ENCODE results near the gene MEIS2. TPM values are rescaled to one million over a fixed set of nuclear protein-coding genes. Genes with fewer than 3 reads are reported as not detected.
A peak's percentile ranks its signal among the peaks of the same experiment; 100 is the strongest.

MEIS2 gene
- total RNA-seq, 1 donor from 2014 or later, result 20.7 TPM

GRCh38 chr15:37097144-37097919 is 3.0 kb downstream of the MEIS2 start:
- peaks cover 12% of the 10 kb centered on the region for H3K27me3 ChIP-seq (ENCODE audit: low read depth)
- no peak for DNase-seq
- intact Hi-C loops (cut with DNase I), result loop anchor here (5.0 kb wide), 1 partner anchor 50 kb away; no protein-coding TSS in a partner anchor

GRCh38 chr15:37096558-37097143 is 3.7 kb downstream of the MEIS2 start:
- Histone ChIP-seq H3K36me3 (no peaks in the 10 kb centered on the region), H3K4me1 (no peaks in the 10 kb centered on the region), H3K27me3 (ENCODE audit: low read depth) (peaks cover 6% of the 10 kb centered on the region), H3K4me3 (peak overlapping the region; percentile 56), H3K9me3 (no peaks in the 10 kb centered on the region), H3K27ac (peak overlapping the region; percentile 74)
- ATAC-seq, result no peak
- DNase-seq, result no peak
- TF ChIP-seq CTCF (IDR thresholded peaks at IDR 0.05), result no peak
- intact Hi-C loops (cut with DNase I), result loop anchor here (5.0 kb wide), 1 partner anchor 49 kb away; no protein-coding TSS in a partner anchor

More at GRCh38 chr15:37097144-37097919, 3.0 kb downstream of the MEIS2 start:
- Histone ChIP-seq H3K27ac (peak overlapping the region; percentile 74), H3K4me3 (peak overlapping the region; percentile 56), H3K9me3 (no peaks in the 10 kb centered on the region), H3K4me1 (peaks cover 1% of the 10 kb centered on the region), H3K36me3 (no peaks in the 10 kb centered on the region)
- ATAC-seq, result no peak
- no peak for TF ChIP-seq CTCF (IDR thresholded peaks at IDR 0.05)

- intact Hi-C loops (cut with DNase I), result loop anchor here (5.0 kb wide), 1 partner anchor 49 kb away; no protein-coding TSS in a partner anchor
- DNase-seq, result no peak
These were observed 4.4 kb downstream of the MEIS2 start for GRCh38 chr15:37095770-37096557.

GRCh38 chr15:37094915-37095711 is 5.2 kb downstream of the MEIS2 start:
- intact Hi-C loops (cut with DNase I), result loop anchor here (5.0 kb wide), 1 partner anchor 48 kb away; no protein-coding TSS in a partner anchor
- ATAC-seq (no peak), DNase-seq (no peak)
- Histone ChIP-seq H3K27me3 (ENCODE audit: low read depth) (peaks cover 6% of the 10 kb centered on the region), H3K4me3 (peak overlapping the region; percentile 56), H3K9me3 (no peaks in the 10 kb centered on the region), H3K4me1 (no peaks in the 10 kb centered on the region), H3K36me3 (no peaks in the 10 kb centered on the region), H3K27ac (peak overlapping the region; percentile 74)
- TF ChIP-seq CTCF (IDR thresholded peaks at IDR 0.05), result no peak

More at GRCh38 chr15:37095770-37096557, 4.4 kb downstream of the MEIS2 start:
- Histone ChIP-seq H3K27me3 (ENCODE audit: low read depth) (peaks cover 6% of the 10 kb centered on the region), H3K9me3 (no peaks in the 10 kb centered on the region), H3K4me1 (no peaks in the 10 kb centered on the region), H3K36me3 (no peaks in the 10 kb centered on the region), H3K4me3 (peak overlapping the region; percentile 56), H3K27ac (peak overlapping the region; percentile 74)
- ATAC-seq, result no peak
- TF ChIP-seq CTCF (IDR thresholded peaks at IDR 0.05), result no peak
